ENCODE data around the gene INSC.

The INSC gene

DNA sequence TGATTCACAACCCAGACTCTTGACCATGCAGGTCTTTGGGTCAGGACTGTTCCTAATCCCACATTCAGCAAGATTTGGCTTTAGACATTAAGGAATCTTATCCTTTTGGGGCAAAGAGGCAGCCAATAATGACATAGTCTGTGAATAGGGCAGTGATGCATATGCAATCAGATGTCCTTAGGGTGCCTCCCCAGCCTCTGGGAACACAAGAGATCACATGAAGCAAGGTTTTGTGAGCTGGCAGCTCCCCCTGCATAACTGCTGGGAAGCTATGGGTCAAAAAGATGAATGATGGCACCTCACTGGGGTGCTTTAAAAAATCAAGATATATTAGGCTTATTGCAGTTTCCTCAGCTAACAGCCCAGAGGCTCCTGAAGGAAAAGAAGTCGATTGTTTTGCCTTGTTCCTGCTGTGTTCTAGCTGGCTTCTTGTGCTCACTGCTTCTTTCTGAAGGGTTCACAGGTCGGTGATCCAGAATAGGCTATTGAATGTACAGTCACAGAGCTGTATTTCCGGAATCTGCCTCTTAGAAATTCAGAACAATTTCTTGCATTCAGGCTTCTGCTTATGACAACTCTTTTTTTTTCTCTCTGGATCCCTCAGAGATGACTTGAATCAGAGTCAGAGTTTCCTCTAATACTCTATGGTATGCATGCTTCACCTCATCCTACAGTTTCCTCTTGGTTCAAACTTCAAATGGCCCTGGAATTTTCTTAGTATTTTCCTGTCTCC lies 31.7 kb downstream of the INSC start:
- DNase-seq (ENCODE audit: low spot score), result no peak

DNA sequence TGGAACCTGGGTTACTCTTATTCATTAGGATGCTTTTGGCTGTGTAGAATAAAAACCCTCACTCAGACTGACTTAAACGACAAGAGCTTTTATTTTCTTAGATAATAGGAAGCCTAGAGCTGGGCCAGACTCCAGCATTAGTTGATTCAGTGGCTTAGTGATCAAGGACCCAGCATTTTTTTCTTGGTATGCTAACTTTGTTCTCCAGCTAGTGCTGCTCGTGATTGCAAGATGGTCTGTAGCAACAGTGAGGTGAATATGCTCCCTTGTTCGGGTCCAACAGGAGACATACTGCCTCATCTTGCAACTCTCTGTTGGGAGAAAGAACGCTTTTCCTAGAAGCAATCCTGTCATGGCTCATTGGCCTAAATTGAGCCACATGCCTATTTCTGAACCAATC lies 33.4 kb downstream of the INSC start:
- no peak for DNase-seq (ENCODE audit: low spot score)

DNA sequence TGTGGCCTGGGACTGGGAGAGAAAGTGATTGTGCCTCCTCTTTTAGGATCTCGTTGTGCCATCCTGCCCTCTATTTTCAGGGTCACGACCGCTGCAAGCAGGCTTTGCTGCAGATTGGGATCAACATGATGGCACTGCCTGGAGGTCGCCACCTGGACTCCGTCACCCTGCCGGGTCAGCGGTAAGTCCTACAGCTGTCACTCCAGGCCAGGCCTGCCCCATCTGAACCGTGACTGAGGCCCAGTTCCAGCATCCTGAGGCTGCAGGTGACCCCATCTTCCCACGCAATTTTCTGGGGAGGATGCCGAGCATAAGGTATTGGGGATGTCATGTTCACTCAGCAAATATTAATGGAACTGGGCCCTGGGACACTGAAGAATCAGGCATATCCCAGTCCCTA lies 34.3 kb downstream of the INSC start:
- no peak for DNase-seq (ENCODE audit: low spot score)

DNA sequence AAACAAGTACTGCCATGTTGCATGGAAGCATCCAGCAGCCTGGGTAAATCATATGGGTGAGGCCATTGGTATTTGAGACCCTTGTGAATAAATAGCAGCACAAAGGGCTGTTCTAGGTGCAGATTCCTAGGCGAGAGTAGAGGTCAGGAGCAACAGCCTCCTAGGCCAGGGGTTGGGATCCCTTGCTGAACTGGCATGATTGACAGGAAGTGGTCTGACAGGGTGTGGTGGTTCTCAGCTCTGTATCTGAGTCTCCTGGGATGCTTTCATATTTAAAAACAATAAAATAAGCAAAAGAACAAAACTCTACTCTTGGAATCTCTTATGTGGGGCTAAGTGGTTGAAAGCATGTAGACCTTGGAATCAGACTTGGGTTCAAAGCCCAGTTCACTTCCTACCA lies 35.8 kb downstream of the INSC start:
- DNase-seq (ENCODE audit: low spot score), result no peak

DNA sequence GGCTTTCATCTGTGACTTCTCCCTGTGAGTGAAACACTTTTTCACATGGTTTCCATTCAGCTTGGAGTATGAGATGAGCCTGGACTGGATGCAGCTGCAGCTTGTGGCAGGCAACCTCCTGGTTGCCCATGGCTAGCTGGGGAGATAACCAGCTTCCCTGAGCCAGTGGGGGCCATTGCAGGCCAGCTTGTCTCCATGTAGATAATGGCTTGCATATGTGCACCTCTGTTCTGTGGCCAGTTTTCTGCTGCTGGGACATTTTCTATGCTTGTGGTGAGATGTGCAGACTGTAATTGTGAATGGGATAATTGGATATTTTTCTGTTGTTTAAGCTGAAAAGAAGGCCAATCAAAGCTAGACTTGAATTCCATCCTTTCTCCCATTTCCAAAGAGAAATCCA lies 38.5 kb downstream of the INSC start:
- DNase-seq (ENCODE audit: low spot score), result no peak

DNA sequence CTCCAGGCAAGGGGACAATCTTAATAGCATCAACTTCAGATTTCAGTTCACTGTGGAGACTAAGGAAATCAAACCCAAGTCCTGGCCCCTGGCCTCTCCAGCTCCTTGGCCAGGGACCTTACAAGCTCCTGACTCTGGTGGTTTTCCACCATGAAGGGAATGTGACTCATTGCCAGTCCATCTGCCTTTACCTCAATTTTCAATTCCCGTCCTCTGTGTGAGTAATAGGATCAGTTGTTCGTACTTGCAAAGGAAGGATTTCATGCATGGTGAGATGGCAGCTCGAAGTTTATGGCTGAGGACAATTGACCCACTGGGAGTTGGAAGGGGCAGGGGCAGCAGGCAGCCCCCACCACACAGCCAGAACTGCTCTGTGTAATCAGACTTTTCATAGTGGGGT lies 42.5 kb downstream of the INSC start:
- DNase-seq (ENCODE audit: low spot score), result no peak

DNA sequence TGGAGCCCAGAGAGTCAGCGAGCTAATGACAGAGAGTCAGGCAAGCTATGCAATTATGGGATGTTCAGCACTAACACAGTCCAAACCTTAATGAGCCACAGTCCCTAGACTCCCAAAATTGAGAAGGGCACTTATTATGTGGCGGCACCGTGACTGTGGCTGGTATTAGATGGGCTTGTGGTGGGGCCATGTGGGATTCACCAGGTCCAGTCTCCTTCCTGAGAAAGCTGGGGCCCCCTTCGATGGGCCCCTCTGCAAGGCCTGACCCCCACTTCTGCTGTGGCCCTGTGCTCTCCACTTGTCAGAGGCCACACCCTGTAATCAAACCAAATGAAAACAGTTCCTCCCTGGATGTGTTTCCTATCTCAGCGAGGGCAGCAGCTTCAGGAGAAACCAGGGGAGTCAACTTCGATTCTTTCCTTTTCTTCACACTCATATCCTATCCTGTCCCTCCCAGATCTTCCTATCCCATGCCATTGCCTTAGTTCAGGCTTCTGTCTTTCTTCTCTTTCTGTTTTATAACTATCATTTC lies 42.9 kb downstream of the INSC start:
- no peak for DNase-seq (ENCODE audit: low spot score)

DNA sequence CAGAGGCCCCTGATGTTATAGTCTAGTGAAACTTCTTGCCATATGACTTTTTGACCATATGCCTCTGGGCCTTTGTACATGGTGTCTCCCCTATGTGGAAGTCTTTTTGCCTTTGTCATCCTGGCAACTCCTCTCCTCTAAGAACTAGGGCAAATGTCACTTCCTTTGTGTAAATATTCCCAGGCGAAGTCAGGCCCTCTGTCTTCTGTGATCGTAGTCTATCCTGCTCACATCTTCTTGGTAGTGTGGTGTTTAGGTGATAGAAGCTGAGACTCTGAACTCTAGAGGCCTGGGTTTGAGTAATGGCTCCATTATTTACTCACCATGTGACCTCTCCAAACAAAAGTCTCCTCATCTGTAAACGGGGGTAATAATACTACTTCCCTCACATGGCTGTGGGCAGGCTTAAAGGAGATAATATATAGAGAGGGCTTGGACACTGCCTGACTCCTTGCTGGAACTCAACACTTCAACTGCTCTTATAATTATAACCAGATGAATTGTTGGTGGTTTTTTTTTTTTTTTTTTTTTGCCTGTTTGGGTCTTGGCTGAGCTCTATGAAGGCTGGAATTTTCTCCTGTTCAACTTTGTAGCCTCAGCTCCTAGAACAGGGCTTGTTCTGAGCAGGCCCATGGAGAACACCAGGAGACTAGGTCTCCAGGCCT lies 43.8 kb downstream of the INSC start:
- DNase-seq (ENCODE audit: low spot score), result no peak

DNA sequence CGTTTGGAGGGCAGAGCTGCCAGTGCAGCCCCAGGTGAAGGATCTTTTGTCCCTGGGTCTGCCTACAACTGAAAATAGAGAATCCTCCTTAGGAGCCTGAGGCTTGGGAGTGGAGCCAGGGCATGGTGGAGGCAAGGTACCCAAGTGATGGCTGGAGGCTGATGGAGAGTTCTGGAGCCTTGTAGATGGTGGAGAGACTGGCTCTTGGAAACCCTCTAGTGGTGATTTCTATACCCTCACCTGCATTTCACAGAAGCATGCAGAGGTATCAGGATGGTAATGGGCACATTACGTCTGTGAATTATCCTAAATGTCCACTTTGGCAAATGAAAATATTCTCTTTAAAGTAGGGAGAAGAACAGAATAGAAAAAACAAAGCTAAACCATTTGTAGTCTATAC lies 44.4 kb downstream of the INSC start:
- peak; percentile 15 for DNase-seq (ENCODE audit: low spot score)

DNA sequence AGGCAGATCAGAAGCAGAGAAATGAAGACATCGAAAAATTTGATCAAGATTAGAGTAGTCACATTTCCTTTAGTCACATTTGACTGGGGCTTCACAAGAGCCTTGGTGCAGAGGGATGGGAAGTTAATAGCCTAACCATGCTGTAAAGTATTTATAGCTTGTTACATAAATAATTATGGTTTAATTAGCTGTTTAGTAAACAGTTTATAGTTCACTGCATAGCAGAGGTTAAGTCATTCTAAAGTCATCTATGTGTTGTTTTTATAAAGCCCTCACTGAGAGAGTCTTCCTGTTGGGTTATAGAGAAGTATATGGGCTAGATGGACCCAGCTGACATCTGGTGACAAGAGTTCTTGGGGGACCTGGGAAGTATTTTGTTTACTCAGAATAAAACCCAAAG lies 47.1 kb downstream of the INSC start:
- no peak for DNase-seq (ENCODE audit: low spot score)

DNA sequence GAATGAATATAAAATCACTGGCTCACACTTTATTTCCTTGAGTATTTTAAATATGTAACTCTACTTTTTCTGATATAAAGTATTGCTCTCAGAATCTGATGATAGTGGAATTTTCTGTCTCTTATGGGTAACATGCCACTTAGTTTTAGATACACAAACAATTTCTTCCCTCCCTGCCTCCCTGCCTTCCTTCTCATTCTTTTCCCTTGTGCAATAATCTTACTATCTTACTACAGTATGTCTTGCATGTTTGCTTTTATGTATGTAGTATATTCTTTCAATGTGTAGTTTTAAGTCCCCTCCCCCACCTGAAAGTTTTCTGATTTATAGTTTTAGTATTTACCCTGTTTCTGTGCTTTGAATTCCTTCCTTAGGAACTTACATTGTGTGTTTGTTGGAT lies 48.4 kb downstream of the INSC start:
- DNase-seq (ENCODE audit: low spot score), result no peak

DNA sequence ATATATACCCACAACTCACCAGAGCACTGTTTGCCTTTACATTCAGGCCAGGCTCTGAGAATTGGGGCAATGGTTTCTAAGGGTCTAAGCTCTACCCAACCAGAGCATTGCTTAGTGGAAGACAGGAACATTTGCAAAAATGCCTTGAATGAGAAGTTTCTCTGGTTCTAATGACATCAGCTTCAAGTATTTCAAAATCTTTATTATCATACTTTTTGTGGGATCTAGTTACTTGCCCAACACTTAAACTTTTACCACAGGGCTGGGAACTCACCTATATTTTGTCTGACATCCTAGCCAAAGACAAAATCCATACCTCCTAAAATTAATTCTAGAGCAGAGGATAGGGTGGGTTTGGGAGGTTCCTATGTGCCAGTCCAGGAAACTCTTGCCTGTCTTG lies 51.5 kb downstream of the INSC start:
- DNase-seq (ENCODE audit: low spot score), result no peak

DNA sequence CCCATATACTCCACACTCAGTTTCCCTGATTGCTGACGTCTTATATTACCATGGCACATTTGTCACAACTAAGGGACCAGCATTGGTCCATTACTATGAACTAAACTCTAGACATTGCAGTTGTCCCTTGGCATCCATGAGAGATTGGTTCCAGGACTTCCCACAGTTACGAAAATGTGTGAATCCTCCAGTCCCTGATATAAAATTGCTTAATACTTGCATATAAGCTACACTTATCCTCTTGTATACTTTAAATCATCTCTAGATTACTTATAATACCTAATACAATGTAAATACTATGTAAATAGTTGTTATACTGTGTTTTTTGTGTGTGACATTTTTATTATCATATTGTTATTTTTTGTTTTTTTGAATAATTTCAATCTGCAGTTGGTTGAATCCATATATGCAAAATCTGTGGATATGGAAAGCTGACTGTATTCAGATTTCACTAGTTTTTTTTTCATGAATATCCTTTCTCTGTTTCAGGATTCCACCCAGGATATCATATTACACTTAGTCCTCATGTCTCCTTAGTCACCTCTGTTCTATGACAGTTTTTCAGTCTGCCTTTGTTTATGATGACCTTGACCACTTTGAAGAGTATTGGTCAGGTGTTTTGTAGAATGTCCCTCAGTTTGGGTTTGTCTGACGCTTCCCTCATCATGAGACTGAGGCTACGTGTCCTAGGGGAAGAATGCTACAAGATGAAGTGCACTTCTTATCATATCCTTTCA lies 55.3 kb downstream of the INSC start:
- no peak for DNase-seq (ENCODE audit: low spot score)

DNA sequence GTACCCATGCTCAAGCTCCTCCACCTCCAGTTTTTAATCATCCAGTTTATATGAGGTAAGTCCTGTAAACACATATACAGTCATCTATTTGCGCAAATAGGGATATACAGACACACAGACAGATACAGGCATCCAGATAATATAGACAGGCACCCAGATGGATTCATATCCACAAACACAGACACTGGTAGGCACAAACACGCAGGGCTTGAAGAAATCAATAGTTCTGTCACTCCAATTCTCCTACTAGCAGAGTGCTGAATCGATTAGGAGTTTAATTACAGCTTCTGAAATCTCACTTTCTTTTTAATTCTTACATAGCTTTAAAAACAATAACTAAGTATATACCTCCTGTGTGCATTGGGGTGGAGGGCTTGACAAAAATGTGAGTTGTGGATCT lies 56.0 kb downstream of the INSC start:
- DNase-seq (ENCODE audit: low spot score), result no peak

DNA sequence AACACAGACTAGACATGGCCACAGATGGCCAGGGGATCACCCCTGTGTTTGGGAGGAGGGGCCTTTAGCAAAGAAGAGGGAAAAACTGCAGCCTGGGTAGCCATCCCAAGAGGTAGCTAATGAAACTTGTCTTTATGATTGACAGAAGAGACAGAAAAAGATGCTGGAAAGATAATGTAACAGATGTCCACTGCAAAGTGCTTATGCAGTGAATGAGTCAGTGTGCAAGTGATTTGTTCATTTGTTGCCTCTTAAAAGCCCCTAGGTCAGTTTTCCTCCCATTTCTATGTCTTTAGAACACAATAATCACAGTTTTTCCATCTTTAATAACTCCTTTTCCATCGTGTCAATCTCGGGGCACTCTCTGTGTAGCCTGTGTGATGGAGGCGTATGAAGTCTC lies 57.2 kb downstream of the INSC start:
- no peak for DNase-seq (ENCODE audit: low spot score)

DNA sequence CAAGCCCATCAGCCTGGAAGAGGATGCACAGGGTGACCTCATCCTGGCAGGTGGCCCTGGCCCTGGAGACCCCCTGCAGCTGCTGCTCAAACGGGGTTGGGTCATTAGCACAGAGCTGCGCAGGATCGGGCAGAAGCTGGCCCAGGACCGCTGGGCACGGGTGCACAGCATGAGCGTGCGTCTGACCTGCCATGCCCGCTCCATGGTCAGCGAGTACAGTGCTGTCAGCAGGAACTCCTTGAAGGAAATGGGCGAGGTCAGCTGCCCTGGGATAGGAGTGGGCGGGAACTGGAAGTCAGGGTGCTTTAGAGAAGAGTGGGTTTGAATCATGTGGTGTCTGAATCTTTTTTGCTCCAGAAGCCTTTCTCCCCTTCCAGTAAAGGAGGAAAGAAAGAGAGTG lies 61.1 kb downstream of the INSC start:
- DNase-seq (ENCODE audit: low spot score), result no peak

DNA sequence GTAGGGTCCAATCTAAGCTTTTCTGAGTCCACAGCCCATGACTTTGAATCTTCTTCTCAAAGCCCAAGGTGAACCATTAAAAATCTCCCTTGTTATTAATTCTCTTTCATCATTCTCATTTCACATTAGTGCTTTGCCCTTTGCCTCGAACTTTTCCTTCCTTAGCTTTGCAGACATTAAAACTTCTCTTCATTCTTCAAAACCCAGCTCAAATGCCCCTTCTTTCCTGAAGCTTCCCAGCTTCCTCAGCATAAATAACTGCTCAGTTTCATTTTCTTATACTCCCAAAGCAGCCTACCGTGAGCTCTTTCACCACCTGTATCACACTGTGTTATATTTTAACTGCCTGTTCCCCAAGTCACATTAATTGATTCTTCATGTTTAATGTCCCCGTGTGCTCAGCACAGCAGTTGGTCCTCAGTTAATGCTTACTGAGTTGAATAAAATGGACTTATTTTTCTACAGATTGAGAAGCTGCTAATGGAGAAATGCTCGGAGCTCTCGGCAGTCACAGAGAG lies 62.0 kb downstream of the INSC start:
- no peak for DNase-seq (ENCODE audit: low spot score)

DNA sequence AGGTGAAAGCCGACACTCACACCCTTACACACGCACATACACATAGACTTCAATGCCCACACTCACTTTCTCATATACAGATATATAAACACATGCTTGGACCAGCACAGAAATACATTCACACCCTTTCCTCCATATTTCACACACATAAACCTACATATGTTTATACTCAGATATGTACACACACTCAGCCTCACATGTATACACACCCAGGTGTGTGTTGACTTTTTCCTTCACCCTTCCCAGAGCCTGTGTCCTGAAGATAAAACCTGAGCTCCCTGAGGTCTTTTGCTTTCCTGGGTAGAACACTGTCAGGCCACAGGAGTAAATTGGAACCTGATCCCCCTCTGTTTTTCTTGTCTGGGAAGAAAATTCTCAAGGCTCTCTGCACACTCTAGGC lies 62.8 kb downstream of the INSC start:
- DNase-seq (ENCODE audit: low spot score), result no peak

DNA sequence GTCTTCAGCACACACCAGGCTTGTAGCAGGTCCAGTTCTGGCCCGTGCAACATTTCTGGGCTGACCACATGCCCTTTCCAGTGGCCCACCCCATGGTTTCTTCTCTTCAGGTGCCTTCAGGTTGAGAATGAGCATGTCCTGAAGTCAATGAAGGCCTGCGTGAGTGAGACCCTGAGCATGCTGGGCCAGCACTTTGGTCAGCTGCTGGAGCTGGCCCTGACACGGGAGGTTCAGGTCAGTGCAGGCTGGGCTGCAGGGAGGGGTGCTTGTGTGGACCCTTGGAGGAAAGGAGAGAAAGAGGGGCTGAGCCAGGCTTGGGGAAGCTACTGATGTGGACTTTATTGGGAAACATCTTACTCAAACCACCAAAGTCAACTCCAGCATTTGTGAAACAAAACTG lies 63.5 kb downstream of the INSC start:
- no peak for DNase-seq (ENCODE audit: low spot score)

DNA sequence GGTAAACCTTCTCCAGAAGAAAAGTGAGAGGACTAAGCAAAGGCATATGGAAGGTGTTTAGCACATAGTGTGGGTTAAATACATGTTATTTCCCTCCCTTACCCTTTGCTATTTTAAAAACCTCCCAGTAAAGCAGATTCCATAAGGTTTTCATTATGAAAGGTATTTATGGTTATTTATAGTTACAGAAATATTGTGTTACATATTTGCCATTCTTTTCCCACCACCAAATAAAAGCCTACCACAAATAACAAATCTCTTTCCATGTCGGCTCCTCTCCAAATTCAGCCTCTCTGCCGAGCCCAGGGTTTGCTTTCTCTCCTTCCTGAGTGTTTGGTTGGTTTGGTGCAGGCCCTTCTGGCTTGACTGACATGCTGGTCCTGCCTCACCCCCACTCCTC lies 64.4 kb downstream of the INSC start:
- DNase-seq (ENCODE audit: low spot score), result no peak

DNA sequence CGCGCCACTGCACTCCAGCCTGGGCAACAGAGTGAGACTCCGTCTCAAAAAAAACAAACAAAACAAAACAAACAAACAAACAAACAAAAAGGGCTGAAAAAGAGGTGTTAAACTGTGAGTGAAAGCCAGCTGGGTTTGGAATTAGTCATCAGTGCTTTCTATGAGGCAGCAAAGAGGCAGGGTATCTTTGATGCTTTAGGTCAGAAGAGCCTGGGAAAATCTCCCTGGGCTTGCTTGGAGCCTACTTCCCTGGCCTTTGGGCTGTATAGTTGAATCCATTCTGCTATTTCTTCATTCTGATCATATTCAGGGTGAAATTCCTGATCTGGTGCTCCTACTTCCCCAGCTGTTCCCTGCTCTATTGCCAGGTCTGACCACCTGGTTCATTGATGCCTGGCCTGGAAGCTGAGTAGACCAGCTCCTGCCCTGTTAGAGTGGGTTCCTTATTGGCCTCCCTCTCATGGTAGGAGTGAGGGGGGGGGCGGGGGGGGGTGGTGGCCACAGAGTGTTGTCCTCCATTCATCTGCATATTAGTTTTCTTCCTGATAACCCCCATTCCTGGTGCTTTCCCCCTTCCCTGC lies 65.6 kb downstream of the INSC start:
- no peak for DNase-seq (ENCODE audit: low spot score)

DNA sequence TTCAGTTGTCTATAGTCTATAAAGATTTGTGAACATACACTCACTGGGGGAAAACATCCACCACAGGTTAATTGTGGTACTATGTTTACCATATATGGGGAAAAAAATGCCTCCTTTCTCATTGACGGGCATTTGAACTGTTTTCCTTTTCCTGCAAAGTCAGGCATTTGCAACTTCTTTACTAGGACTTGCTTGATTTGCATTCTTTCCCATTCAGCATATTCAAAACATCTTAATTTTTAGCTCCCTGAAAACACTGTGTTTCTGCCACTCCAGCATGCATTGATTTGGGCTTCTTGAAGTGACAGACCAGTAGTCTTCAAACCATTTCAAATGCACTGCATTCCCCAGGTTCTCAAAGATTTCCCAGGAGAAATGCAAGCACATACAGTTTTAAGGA lies 67.6 kb downstream of the INSC start:
- DNase-seq (ENCODE audit: low spot score), result no peak

DNA sequence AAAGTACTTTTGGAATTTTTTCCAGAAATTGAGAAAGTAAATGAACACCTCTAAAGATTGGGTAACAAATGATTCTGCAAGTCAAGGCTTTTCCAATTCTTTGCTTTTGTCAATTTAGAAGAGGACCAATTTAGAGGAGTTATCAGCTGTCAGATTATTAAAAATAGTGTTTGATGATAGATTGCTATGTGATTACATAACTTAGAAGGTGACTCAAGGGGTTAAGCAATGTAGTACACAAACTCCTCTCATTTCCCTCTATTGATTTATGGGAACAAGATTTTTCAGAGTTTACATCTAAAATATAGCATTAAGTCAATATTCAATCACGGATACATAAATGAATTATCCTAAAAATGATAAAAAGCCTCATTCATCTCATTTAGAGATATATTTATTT lies 70.3 kb downstream of the INSC start:
- DNase-seq (ENCODE audit: low spot score), result no peak
